ENCODE measurements around the gene NIPSNAP3A. TPM values are rescaled to one million over a fixed set of nuclear protein-coding genes. Genes with fewer than 3 reads are reported as not detected.

The NIPSNAP3A gene
- total and polyA plus RNA-seq, 2 donors (not counting 3 experiments of a cell fraction or from before 2014, with no cell fraction given) = 27.2 TPM

DNA sequence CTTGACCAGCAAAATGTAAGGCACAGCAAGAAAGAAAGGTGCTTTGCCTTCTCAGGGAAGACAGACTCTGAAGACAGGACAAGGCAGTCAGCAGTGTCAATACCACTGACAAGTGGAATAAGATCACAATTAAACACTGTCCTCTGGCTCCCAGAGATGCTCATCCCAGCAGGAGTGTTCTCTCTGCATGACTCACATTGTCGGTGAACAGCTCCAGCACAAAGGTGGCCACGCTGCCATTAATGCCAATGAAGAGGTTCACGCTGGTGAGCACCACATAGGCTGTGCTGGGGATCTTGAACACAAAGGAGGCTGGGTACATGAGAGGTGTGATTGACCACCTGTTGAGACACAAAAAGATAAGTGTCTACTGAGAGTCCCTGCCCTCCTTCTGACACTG lies 48.4 kb downstream of the NIPSNAP3A start:
- FAIRE-seq (no peak), DNase-seq (ENCODE audit: low read depth, low spot score) (no peak)
- BruUV-seq (replicated peaks) = no TSS peak
- no peak overlapping the region for H3K9ac ChIP-seq (replicated peaks; ENCODE audit: extremely low read depth, insufficient read depth, low read length)
- H3K27ac ChIP-seq (ENCODE audit: insufficient read depth, low read depth, low read length) = no peak overlapping the region
- dilution Hi-C loops (cut with MboI; ENCODE audit: extremely low pct_ligation_motif_present, low sequenced_read_pairs) (no loop called here), intact Hi-C loops (cut with micrococcal nuclease) (no loop called here)
- H3K4me3 ChIP-seq (replicated peaks in 1 of 3; ENCODE audit: insufficient read depth in 1 of 3, low read depth in 1 of 3, low read length in 3 of 3) = no peak overlapping the region
- no peaks in the 10 kb centered on the region for H3K9me3 ChIP-seq (replicated peaks; ENCODE audit: control insufficient read depth, insufficient read depth, low read length)
- no peaks in the 10 kb centered on the region for H3K4me1 ChIP-seq (ENCODE audit: control insufficient read depth, extremely low read depth, insufficient read depth, low read length)
- no peak overlapping the region for H3K4me2 ChIP-seq (ENCODE audit: insufficient read depth, low read length)
- H3K9me1 ChIP-seq (replicated peaks; ENCODE audit: control insufficient read depth, extremely low read depth, insufficient read depth, low read length) = no peaks in the 10 kb centered on the region
- no peak overlapping the region for H2AFZ ChIP-seq (ENCODE audit: low read depth, low read length)
- no peaks in the 10 kb centered on the region for H3K36me3 ChIP-seq (ENCODE audit: control insufficient read depth in 2 of 2, extremely low read depth in 1 of 2, insufficient read depth in 2 of 2, low read length in 2 of 2)
- H3K79me2 ChIP-seq (ENCODE audit: control insufficient read depth, insufficient read depth, low read length) = no peaks in the 10 kb centered on the region
- TF ChIP-seq, protein P1, sequence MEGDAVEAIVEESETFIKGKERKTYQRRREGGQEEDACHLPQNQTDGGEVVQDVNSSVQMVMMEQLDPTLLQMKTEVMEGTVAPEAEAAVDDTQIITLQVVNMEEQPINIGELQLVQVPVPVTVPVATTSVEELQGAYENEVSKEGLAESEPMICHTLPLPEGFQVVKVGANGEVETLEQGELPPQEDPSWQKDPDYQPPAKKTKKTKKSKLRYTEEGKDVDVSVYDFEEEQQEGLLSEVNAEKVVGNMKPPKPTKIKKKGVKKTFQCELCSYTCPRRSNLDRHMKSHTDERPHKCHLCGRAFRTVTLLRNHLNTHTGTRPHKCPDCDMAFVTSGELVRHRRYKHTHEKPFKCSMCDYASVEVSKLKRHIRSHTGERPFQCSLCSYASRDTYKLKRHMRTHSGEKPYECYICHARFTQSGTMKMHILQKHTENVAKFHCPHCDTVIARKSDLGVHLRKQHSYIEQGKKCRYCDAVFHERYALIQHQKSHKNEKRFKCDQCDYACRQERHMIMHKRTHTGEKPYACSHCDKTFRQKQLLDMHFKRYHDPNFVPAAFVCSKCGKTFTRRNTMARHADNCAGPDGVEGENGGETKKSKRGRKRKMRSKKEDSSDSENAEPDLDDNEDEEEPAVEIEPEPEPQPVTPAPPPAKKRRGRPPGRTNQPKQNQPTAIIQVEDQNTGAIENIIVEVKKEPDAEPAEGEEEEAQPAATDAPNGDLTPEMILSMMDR (IDR thresholded peaks at IDR 0.05; ENCODE audit: extremely low read depth in 1 of 2, insufficient read depth in 1 of 2, low read depth in 1 of 2, low read length in 2 of 2) = no peak
- no peak for TF ChIP-seq FOS (IDR thresholded peaks at IDR 0.05; ENCODE audit: borderline replicate concordance, insufficient read depth, low read length)
- TF ChIP-seq EZH2 (IDR thresholded peaks at IDR 0.05; ENCODE audit: borderline replicate concordance, low read depth, low read length, severe bottlenecking) = no peak
- no peak for TF ChIP-seq POLR2A (IDR thresholded peaks at IDR 0.05; ENCODE audit: low read depth, low read length)
- TF ChIP-seq MYC (IDR thresholded peaks at IDR 0.05; ENCODE audit: low read depth, low read length) = no peak
- TF ChIP-seq POLR2AphosphoS5 (IDR thresholded peaks at IDR 0.05; ENCODE audit: insufficient read depth, low read depth, low read length) = no peak
- TF ChIP-seq, protein P2, sequence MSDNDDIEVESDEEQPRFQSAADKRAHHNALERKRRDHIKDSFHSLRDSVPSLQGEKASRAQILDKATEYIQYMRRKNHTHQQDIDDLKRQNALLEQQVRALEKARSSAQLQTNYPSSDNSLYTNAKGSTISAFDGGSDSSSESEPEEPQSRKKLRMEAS (IDR thresholded peaks at IDR 0.05; ENCODE audit: insufficient read depth, insufficient read length) = no peak
- TF ChIP-seq JUN (IDR thresholded peaks at IDR 0.05; ENCODE audit: borderline replicate concordance, insufficient read depth, insufficient read length, low read depth) = no peak
- TF ChIP-seq GATA2 (IDR thresholded peaks at IDR 0.05; ENCODE audit: insufficient read depth, insufficient read length, low read depth, low read length) = no peak
- ChIA-PET POLR2A (no interaction called here), CTCF (interaction anchor here (1.5 kb wide), 1 partner anchor 67 kb away, joined by 4 read pairs; no protein-coding TSS in a partner anchor)
- no peaks in the 10 kb centered on the region for H4K20me1 ChIP-seq (replicated peaks; ENCODE audit: control insufficient read depth, extremely low read depth, insufficient read depth, low read length)
- no peaks in the 10 kb centered on the region for H3K27me3 ChIP-seq (ENCODE audit: control insufficient read depth in 2 of 2, insufficient read depth in 2 of 2, low read length in 2 of 2)
